HG03103 (cell line): Measurements from ENCODE around the gene ASXL1.
"Not testable (repeated sequence)": the region's sequence is repeated elsewhere in the genome, so short reads cannot be mapped to it uniquely, and the experiment has no call there.

Source experiments
- ATAC-seq: cut with Tn5 transposase; IDR thresholded peaks from one replicate; pipeline ENCODE4 v1.9.1; 2021; ENCODE audit warnings: low read depth; ENCODE audit not compliant: unreplicated experiment

The ASXL1 gene

DNA sequence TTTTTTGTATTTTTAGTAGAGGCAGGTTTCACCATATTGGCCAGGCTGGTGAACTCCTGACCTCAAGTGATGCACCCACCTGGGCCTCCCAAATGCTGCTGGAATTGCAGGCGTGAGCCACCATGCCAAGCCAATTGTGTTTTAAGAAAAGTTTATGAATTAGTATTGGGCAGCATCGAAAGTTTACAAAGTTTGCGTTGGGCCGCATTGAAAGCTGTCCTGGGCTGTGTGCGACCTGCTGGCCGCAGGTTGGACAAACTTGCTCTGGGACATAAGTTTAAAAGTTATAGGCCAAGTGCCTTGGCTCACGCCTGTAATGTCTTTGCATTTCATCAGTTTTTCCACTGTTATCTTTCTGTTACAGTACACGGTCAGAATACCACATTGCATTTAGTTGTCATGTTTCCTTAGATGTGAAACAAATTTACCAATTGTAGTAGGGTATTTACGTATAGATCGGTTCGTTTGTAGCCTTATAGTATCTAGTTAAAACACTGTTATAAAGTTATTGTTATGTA lies 39.5 kb downstream of the ASXL1 start:
- no peak for ATAC-seq

DNA sequence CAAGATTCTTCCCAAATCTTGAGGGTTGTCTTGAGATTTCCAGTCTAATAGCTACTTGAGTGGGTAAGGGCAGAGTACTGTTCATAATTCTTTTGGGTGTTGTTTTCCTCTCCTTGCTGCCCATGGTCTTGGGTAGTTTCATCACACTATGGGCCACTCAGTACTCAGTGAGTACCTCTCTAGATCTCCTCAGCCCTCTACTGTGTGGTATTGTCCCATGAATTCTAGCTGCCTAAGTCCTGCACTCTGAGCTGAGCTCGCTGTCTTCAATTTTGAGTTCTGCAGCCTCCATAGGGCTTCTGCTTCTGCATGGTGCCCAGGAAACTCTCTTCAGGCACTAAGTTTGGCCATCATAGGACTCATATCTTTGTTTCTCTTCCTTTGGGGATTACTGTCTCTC lies 42.3 kb downstream of the ASXL1 start:
- ATAC-seq = no peak

DNA sequence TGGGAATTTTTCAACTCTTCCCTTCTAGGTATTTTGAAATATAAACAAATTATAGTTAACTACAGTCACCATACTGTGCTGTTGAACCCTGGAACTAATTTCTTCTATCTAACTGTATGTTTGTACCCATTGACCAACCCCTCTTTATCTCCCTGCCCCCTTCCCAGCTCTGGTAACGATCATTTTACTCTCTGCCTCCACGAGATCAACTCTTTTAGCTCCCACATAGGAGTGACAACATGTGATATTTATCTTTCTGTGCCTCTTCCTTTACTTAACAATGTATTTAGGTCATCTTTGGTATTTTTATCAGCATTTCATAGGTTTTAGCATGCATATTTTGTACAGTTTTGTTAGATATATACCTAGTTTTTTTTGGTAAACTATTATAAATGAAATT lies 45.9 kb downstream of the ASXL1 start:
- no peak for ATAC-seq

GRCh38 chr20:32406701-32407100 lies 48.6 kb downstream of the ASXL1 start:
- ATAC-seq = no peak

- not testable (repeated sequence) for ATAC-seq
Observed at GRCh38 chr20:32407131-32407750, 49.1 kb downstream of the ASXL1 start.

DNA sequence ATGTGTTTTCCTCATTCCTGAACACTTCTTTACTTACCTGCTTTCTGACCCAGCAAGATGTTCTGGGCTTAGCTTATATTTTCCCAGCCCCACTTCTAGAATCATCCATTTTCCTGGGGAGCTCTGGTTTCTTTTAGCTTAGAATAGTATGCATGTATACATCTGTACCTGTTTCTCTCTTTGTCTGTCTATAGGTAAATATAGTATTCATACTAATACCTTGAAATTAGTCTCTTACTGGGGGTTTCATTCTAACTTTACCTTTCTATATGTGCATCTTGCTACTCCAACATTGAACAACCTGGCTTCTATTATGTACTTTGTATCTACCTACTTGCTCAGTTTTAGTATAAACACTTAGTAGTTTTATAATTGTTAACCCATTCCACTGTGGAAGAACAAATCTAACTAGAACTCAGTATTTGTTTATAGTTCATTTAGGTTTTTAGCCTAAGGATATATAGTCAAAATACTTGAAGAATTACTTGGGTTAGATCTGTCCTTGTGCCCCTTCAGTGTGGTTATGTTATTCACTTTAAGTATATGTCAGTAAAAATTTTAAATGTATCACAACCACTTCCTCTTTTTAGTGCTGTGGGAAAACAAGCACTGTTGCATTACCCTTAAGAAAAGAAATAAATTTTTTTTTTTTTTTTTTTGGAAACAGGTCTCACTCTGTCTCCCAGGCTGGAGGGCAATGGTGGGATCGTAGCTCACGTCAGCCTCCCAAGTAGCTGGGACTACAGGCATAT lies 54.0 kb downstream of the ASXL1 start:
- ATAC-seq = no peak

DNA sequence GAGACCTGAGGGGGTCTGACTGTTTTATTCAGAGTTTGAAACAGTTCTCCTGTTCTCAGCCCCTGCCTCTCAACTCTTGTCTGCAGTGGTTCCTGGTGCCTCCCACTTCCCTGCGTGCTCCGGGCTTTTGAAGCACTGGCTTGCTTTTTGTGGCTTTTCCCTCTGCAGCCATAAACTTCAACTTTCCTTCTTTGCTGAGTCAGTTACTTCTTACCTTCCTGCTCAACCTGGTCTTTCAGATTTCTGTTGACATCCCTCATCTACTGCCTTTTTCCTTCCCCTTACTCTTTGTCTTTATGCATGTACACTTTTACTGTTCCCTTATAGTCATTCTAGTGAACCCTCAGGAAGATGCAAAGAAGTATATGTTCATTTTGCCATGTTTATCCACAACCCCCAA lies 57.4 kb downstream of the ASXL1 start:
- no peak for ATAC-seq

DNA sequence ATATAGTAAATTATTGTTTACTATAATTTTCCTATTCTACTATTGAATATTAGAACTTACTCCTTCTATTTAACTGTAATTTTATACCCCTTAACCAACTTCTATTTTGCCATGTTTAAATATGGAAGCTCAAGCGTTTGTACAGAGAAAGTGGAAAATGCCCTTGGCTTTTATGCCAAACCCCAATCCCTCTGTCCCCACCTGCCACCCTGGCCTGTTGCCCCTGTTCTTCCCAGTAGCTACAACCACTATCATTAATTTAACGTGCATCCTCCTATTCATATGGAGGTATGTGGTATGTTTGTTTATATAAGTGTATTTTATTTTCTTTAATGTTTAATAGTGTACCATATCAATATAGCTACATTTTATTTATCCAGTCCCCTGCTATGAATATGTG lies 58.1 kb downstream of the ASXL1 start:
- ATAC-seq = no peak

- ATAC-seq = no peak
Observed at GRCh38 chr20:32418376-32418775, 60.2 kb downstream of the ASXL1 start.

- ATAC-seq = no peak
Observed at GRCh38 chr20:32421290-32421689, 63.2 kb downstream of the ASXL1 start.

GRCh38 chr20:32427996-32428395 lies 69.9 kb downstream of the ASXL1 start:
- no peak for ATAC-seq

DNA sequence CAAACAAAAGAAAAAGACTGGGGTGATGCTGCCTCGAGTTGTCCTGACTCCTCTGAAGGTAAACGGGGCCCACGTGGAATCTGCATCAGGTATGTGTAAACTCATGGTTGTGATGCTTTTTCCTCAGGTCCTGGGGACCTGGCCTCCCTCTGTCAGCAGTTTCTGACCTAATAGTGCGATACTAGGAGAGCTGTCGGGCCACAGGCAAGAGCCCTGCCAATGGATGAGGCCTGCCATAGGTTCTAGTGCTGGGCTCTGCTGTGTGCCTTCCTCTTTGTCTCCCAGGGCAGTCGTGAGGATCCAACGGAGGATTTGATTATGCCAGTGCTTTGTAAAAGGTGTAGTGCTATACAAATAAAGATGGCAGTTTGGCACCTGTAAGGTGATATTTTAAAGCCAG lies 71.2 kb downstream of the ASXL1 start:
- ATAC-seq = no peak

GRCh38 chr20:32429745-32430360 lies 71.7 kb downstream of the ASXL1 start:
- no peak for ATAC-seq

GRCh38 chr20:32431457-32431856 lies 73.3 kb downstream of the ASXL1 start:
- no peak for ATAC-seq

- no peak for ATAC-seq
Observed at GRCh38 chr20:32432277-32432676, 74.1 kb downstream of the ASXL1 start.

GRCh38 chr20:32433311-32434021 lies 75.3 kb downstream of the ASXL1 start:
- no peak for ATAC-seq

DNA sequence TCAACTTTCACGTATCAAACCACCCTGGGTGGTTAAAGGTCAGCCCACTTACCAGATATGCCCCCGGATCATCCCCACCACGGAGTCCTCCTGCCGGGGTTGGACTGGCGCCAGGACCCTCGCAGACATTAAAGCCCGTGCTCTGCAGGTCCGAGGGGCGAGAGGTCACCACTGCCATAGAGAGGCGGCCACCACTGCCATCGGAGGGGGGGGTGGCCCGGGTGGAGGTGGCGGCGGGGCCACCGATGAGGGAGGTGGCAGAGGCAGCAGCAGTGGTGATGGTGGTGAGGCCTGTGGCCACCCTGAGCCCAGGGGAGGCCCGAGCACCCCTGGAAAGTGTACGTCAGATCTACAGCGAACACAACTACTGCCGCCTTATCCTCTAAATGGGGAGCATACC lies 76.3 kb downstream of the ASXL1 start:
- no peak for ATAC-seq

DNA sequence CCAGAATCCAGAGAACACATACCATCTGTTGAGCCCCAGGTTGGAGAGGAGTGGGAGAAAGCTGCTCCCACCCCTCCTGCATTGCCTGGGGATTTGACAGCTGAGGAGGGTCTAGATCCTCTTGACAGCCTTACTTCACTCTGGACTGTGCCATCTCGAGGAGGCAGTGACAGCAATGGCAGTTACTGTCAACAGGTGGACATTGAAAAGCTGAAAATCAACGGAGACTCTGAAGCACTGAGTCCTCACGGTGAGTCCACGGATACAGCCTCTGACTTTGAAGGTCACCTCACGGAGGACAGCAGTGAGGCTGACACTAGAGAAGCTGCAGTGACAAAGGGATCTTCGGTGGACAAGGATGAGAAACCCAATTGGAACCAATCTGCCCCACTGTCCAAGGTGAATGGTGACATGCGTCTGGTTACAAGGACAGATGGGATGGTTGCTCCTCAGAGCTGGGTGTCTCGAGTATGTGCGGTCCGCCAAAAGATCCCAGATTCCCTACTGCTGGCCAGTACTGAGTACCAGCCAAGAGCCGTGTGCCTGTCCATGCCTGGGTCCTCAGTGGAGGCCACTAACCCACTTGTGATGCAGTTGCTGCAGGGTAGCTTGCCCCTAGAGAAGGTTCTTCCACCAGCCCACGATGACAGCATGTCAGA lies 77.4 kb downstream of the ASXL1 start:
- no peak for ATAC-seq

- no peak for ATAC-seq
Observed at GRCh38 chr20:32436142-32436861, 78.2 kb downstream of the ASXL1 start.

DNA sequence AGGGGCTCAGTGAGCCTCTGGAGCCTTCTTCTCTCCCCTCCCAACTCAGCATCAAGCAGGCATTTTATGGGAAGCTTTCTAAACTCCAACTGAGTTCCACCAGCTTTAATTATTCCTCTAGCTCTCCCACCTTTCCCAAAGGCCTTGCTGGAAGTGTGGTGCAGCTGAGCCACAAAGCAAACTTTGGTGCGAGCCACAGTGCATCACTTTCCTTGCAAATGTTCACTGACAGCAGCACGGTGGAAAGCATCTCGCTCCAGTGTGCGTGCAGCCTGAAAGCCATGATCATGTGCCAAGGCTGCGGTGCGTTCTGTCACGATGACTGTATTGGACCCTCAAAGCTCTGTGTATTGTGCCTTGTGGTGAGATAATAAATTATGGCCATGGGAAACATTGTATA lies 78.8 kb downstream of the ASXL1 start:
- no peak for ATAC-seq
